GM21737 (cell line): Measurements from ENCODE around the gene CECR2.

Experiments used
- ATAC-seq: cut with Tn5 transposase; IDR thresholded peaks from one replicate; pipeline ENCODE4 v1.9.1; 2021; ENCODE audit warnings: mild to moderate bottlenecking, moderate library complexity; ENCODE audit not compliant: unreplicated experiment

CECR2 gene

DNA sequence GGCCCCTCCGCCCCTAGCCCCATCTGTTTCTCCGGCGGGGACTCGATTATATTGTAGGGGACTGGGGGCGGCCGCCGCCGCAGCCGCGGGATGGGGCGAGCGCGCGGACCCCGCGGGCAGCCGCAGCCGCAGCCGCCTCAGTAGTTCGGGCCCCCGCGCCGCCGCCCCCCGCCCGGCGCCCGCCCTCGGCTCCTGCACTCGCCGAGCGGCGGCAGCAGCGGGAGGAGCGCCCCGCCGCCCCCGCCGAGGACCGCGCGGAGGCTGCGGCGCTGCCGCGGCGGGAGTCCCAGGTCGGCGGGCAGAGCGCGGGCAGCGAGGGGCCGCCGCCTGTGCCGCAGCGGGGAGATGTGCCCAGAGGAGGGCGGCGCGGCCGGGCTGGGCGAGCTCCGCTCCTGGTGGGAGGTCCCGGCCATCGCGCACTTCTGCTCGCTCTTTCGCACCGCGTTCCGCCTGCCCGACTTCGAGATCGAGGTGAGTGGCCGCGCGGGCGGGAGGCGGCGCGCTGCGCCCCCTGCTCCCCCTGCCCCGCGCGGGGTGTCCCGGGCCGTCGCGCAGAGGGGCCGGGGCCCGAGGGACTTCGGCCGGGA lies at the start of gene CECR2:
Gene CECR2, plus strand, starts transcription at position 22 of the 587 bp plus-strand sequence. Its CDS starts 324 bp downstream, at position 346.
- no peak for ATAC-seq

DNA sequence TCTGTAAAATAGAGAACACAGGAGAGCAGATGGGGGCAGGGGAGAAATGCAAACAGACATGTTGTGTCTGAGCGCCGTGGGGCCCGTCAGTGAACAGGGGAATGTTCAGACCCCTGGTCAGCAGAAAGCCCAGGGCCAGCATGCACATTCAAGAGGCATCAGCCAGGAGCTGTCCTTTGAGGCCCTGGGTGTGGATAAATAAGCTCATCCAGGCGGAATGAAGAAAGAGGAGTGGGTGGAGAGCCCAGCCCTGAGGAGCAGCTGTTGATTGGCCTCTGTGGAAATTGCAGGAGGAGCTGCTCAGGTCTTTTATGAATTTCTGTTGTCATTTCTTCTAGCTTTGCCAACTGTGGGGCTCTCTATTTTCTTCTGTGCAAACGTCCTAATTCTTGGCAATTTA lies 49.7 kb upstream of the CECR2 start:
- no peak for ATAC-seq

DNA sequence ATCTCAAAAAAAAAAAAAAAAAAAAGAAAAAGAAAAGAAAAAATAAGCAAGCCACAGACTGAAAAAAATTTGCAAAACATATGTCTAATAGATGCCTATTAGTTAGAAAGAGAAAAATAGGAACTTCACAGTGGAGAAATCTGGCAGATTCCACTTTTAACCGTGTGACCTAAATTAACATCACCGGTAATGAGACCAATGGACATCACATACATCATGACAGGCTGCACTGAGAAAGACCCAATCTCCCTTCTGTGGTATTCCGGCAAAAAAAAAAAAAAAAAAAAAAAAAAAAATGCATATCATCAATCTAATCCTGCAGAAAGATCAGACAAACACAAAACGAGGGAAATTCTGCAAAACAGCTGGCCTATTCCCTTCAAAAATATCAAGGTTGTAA lies 46.7 kb upstream of the CECR2 start:
- ATAC-seq, result no peak

DNA sequence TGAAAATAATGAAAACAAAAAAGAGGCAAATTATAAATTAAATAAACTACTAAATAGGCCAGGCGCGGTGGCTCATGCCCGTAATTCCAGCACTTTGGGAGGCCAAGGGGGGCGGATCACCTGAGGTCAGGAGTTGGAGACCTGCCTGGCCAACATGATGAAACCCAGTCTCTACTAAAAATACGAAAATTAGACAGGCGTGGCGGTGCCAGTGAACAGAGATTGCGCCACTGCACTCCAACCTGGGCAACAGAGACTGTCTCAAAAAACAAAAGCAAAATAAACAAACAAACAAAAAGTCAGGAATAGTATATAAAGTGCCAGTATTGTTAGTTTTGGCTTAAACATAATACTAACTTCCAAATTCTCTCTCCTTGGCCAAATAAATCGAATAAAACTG lies 37.6 kb upstream of the CECR2 start:
- ATAC-seq, result no peak

DNA sequence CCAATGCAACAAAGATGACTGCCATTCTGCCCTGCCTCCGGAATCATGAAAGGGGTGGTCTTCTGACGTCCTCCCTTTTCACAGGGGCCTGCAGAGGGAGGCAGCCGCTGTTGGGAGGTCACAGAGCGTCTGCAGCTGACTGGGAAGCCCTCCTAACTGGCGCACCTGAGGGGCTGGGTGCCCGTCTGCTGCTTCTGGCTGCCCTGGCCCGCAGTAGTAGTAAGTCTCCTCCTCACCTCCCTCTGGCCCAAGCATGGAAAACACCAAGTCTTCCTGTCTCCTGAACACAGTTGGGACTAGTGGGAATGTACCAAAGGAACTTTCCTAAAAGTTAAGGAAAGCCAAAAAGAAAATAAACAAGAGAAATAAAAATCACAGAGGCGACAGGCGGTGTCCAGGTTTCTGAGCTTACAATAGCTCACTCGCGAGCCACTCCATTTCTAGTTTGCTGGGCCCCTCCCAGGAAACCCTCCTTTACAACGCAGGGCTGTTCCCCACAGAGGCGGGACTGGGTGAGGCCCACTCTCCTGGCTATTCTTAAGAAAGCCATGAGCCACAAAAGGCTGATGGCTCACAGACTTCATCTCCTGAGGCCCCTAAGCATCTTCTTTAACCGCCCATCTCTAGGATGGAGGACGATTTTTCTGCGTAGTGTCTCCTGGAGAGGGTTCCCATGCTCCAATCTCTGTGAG lies 37.0 kb upstream of the CECR2 start:
- no peak for ATAC-seq

DNA sequence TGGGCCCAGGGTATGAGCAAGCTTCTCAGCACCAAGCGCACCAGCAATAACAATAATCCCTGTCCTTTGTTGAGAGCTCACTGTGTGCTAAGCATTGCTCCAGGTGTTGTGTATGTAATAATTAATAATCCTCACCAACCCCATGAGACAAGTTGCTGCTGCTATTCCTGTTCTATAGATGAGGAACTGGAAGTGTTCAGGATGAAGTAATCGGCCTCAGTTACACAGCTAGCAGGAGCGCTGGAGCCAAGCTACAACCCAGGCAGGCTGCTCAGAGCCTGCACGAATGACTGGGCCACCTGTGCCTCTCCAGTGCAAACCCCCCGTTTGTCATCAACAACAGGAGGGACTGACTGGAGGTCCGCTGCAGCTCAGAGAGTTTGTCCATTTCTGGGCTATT lies 35.2 kb upstream of the CECR2 start:
- no peak for ATAC-seq

DNA sequence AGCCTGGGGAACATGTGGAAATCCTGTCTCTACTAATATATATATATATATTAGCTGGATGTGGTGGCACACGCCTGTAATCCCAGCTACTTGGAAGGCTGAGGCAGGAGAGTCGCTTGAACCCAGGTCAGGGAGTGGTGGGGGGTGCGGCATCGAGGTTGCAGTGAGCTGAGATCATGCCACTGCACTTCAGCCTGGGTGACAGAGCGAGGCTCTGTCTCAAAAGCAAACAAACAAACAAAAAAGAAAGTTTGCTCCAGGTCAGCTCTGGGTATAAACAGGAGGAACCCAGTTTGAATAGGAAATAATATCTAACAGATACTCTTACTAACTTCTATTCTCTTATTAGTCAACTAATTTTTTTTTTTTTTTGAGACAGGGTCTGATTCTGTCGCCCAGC lies 34.3 kb upstream of the CECR2 start:
- ATAC-seq, result no peak

DNA sequence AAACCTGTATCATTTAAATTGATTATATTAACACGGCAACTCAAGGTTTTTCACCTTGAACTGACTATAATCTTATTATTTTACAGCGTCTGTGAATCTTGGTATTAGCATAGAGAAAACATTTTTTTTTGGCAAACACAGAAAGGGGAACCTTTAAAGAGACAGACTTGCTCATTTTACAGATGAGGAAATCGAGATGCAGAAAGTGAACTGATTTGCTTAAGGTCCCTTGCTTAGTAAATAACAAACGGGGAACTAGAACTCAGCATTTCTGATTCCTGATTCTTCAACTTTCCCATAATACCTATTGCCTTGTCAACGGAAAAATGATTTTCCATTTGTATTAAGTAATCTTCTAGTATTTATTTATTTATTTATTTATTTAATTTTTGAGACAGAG lies 33.2 kb upstream of the CECR2 start:
- no peak for ATAC-seq

DNA sequence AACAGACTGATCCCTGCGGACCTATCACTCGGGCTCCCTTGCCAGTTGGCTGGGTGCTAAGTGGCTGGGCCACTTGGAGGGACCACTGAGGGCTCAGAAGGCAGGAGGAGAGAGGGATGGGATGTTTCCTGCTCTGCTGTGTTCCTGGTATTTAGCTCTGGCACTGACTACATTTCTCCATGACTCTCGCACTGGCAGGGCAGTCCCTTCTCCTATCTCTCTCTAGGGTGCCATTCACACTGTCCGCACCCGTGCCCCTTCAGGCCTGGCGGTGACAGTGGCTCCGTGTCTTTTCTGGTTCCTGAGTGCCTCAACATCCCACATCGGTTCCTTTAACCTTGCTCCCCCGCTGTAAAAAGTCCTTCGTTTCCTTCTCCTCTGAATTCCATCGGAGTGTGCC lies 31.6 kb upstream of the CECR2 start:
- ATAC-seq, result no peak

DNA sequence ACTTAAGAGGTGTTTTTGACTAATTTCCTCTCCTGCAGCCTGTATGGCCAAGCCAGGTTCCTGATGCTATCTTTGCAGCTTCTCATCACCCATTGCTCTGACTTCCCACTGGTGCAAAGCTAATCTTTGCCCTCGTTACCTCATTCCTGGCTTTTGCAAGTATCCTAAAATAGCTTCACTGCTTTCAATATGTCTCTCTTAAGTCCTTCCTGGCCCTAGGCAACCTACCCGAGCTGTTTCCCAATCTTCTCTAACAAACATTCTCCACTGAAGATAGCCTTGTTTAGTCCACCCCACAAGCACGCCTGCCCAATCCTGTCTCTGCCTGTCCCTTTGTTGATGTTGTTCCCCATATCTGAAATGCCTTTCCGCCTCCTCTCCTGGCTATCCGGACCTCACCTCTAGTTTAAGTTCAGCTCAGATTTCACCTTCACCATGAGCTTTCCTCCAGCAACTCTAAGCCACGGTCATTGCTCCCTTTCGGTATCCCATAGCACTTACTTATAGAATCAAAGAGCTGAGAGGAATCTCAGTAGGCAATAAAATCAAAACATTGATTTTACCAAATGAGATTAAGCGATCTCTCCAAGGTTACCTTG lies 30.1 kb upstream of the CECR2 start:
- no peak for ATAC-seq

DNA sequence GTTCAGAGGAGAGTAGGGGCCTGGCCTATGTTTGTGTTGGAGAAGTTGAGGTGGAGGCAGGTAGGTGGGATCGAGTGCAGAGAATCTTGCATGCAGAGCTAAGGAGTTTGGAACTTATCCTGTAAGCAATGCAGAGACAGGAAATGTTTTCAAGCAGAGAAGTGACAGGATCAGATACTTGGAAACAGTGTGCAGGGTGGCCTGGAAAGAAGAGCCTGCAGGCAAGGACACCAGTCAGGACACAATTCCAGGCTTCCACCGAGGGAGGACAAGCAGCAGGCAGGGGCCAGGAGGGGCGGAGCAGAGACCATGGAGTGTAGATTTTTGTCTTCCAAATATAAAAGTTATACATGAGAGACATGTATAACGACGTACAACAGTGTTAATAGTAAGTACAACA lies 26.9 kb upstream of the CECR2 start:
- no peak for ATAC-seq

DNA sequence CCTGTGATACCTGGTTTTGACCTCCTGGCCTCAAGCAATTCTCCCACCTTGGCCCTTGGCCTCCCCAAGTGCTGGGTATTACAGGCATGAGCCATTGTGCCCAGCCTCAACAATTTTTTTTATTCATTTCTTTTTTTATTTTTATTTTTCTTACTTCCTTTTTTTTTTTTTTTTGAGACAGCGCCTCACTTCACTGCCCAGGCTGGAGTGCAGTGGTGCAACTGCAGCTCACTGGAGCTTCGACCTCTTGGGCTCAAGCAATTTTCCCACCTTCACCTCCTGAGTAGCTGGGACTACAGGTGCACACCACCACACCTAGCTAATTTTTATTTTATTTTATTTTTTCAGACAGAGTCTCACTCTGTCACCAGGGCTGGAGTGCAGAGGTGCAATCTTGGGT lies 25.5 kb upstream of the CECR2 start:
- ATAC-seq, result no peak

DNA sequence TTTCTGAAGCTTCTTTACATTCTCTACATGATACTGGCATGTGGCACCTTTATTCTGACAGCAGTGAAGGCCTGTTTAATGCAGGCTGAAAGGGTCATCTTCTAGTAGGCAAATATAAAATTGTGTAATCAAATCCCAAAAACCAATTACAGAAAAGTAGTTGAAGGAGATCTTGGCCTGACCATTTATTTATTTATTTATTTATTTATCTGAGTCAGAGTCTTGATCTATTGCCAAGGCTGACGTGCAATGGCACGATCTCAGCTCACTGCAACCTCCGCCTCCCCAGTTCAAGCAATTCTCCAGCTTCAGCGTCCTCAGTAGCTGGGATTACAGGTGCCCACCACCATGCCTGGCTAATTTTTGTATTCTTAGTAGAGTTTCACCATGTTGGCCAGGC lies 22.7 kb upstream of the CECR2 start:
- no peak for ATAC-seq

DNA sequence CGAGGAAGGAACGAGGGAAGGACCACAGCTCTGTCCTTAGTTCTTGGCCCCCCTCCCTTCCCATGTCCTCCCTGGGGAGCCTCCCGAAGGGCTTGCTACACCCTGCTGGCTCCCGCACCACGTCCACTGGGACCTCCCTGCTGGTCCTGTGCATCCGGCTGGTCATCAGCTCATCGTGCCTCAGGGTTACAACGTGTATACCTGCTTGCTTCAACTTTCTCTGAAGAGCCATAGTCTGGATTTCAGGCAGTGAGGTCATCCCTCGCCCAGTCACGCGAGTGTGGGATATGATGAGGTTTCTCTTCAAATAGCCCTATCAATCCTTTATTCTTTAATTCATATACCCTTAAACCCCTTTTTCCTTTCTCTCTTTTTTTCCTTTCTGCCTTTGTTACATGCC lies 21.5 kb upstream of the CECR2 start:
- ATAC-seq, result no peak

DNA sequence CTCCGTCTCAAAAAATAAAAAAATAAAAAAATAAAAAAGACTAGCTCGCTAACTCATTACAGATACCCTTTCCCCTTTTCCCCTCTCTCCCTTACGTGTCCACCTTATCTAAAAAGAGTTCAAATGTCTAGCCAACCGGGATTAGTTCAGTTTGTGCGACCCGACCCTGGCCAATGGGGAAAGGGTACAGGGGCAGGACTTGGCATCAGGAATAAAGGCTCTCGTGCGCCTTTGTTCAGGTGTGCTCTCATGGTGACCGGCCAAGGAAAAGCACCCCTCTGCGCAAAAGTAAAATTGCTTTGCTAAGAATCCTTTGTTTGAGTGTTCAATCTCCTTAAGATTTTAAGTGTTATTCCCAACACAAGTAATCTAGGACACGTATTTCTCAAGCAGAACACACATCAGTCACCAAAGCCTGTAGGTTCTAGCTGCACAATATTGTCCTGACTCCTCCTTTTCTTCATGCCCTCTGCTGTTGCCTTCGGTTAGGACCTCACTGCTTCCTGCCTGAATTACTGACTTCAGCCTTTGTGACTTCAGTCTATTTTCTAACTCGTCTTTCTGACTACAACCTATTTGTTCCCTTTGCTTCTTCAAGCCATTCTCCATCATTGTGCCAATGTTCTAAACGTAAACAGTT lies 20.7 kb upstream of the CECR2 start:
- no peak for ATAC-seq

DNA sequence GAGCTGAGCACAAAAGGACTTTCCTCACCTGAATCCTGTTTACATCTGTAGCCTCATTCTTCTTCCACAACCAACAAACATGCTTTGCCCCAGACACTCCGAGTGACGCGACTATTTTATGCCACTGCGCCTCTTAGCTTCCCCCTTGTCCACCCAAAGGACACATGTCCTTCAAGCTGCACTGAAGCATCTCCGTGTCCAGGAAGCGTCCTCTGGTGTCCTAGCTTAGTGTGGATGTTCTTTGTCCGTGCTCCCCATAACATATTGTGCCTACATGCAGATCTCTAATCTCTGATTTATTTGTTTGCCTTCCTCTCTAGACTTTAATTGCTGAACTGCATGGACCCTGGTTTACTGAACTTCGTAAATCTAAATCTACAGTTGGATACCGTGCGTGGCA lies 20.1 kb upstream of the CECR2 start:
- ATAC-seq, result no peak

DNA sequence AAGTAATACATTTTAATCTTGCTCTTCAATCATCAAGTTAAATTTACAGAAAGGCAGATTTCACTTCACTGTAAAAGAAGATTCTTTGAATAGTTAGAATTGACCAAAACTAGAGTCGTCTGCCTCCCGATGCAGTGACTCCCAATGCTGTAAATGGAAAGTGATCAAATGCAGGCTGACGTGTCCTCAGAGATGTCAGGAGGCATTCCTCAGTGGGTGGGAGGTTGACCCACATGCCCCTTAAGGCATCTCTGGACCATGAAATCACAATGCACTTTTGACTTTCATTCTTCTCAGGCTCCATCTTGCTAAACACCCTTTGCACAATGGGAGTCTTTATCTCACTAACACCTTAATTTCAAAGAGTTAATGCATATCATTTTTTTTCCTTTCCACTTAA lies 19.0 kb upstream of the CECR2 start:
- no peak for ATAC-seq

DNA sequence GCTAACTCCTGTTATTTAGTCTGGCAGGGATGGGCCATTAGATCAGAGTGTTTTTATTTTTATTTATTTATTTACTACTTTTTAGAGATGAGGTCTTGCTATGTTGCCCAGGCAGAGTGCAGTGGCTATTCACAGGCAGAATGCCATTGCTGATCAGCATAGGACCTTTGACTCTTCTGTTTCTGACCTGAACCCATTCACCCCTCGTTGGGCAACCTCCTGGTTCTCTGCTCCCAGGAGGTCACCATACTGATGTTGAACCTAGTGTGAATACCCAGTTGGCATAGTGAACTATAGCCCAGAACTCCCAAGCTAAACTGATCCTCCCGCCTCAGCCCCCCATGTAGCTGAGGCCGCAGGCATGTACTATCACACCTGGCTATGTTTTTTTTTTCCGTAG lies 16.5 kb upstream of the CECR2 start:
- ATAC-seq, result no peak

DNA sequence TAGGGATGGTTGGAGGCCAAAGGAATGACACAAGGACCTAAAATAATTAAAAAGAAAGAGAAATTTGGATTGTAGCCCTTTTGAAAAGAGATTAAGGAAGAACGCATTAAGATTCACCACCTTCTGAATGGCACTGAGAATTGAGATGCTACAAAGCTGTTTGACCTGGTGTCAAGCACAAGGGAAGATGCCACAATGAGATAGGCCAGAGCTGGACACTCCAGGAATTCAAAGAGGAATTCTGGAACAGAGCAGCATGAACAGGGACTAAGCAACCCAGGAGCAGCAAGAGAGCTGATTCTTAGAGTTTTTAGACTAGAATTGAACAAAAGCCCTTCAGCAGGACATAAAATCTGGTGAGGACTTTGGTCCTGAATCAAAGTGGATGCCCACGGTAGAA lies 11.6 kb upstream of the CECR2 start:
- ATAC-seq, result no peak

DNA sequence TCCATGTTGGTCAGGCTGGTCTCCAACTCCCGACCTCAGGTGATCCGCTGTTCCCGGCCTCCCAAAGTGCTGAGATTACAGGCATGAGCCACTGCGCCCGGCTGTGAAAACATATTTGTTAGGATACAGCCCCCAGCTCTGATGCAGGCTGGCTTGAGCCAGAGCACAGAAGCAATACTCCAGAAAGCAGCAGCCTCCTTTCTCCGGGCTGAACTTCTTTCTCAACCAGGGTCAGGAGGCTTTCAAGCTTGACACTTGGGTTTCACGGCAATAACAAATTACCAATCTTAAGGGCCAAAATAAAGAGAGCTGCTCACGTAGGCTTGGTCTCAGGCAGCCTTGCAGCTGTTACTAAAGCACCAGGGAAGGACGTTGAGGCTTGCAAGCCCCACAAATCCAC lies 10.8 kb upstream of the CECR2 start:
- ATAC-seq, result no peak

DNA sequence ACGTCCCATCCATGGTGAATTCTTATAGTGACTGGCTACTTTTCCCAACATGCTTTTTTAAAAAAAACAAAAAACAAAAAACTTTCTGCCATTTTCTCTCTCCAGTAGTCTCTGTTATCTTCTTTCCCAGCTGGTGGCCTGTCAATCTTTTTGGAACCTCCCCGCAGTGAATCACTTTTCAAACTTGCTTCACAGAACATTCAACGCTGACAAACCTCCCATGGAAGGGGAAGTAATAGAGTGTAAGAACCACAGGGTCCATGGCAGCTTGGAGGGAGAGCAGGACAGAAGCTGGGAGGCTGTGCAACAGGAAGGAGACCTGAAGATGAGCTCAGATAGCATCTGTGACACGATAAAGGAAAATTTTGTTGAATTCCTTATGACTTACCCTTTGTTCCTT lies 9.8 kb upstream of the CECR2 start:
- no peak for ATAC-seq

DNA sequence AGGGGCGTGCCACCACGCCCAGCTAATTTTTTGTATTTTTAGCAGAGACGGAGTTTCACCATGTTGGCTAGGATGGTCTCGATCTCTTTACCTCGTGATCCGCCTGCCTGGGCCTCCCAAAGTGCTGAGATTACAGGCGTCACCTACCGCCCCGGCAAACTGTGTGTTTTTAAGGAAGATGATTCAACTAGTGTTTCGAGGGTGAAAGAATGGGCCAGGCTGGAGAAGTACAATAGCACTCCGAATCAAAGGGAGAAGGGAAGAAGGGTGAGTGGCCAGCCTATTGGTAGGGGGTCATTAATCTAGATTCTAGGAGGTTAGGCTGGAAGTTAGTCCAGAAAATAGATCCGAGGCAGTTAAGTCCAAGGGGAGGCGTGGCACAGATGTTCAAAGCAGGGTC lies 2.9 kb upstream of the CECR2 start:
- ATAC-seq, result no peak
